Measurements from ENCODE around the gene SPTSSA. TPM values are rescaled to one million over a fixed set of nuclear protein-coding genes. Genes with fewer than 3 reads are reported as not detected.
"Not testable (repeated sequence)": the region's sequence is repeated elsewhere in the genome, so short reads cannot be mapped to it uniquely, and the experiment has no call there.

The SPTSSA gene
- polyA plus RNA-seq, 6 donors from 2014 or later: 14.1 to 22.5 (median 16.4) TPM

GRCh38 chr14:34488528-34488927, 26.5 kb upstream of the SPTSSA start:
- DNase-seq: no peak
- peaks cover 0 to 9% (median 0%) of the 10 kb centered on the region in 3 donors for H3K27me3 Mint-ChIP-seq
- no peak for ATAC-seq (ENCODE audit: low read depth in 2 of 2)
- H3K4me3 Mint-ChIP-seq: no peak overlapping the region
- no peaks in the 10 kb centered on the region for H3K4me1 Mint-ChIP-seq
- H3K9me3 Mint-ChIP-seq: peaks cover 0 to 3% (median 0%) of the 10 kb centered on the region in 7 donors
- H3K27ac Mint-ChIP-seq: no peak overlapping the region
- no peaks in the 10 kb centered on the region for H3K36me3 Mint-ChIP-seq

DNA sequence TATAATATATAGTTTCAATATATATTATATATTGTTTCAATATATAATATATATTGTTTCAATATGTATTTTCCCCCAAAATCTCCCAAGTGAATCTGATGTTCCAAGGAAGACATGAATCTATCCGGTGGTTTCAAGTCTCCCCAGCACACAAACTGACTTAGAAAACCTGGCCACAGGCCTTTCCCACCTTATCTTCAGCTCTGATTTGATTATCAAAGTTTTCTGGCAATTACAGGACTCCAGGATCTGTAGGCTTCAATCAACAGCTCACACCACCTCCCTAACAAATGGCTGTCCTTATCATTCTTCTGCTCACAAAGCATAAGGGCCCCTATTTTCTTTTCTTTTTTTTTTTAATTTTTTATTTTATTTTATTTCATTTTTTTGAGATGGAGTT, 22.7 kb upstream of the SPTSSA start:
- no peaks in the 10 kb centered on the region for H3K4me1 Mint-ChIP-seq
- ATAC-seq (ENCODE audit: low read depth in 2 of 2) (no peak), DNase-seq (no peak)
- H3K9me3 Mint-ChIP-seq: peaks cover 0 to 3% (median 0%) of the 10 kb centered on the region in 7 donors
- no peaks in the 10 kb centered on the region for H3K27me3 Mint-ChIP-seq
- peak overlapping the region in 1 of 6 donors; percentile 80 for H3K27ac Mint-ChIP-seq
- H3K36me3 Mint-ChIP-seq: no peaks in the 10 kb centered on the region
- H3K4me3 Mint-ChIP-seq: no peak overlapping the region

- Mint-ChIP-seq H3K27ac (peak overlapping the region in 1 of 6 donors; percentile 44), H3K36me3 (no peaks in the 10 kb centered on the region)
- no peak for ATAC-seq (ENCODE audit: low read depth in 2 of 2)
Measured at GRCh38 chr14:34482463-34482862, 20.4 kb upstream of the SPTSSA start.

GRCh38 chr14:34479694-34480093, 17.7 kb upstream of the SPTSSA start:
- Mint-ChIP-seq H3K27ac (peak overlapping the region in 1 of 6 donors; percentile 77), H3K4me3 (no peak overlapping the region), H3K9me3 (no peaks in the 10 kb centered on the region), H3K27me3 (no peaks in the 10 kb centered on the region), H3K36me3 (no peaks in the 10 kb centered on the region), H3K4me1 (no peaks in the 10 kb centered on the region)
- DNase-seq (no peak), ATAC-seq (ENCODE audit: low read depth in 2 of 2) (no peak)

More at GRCh38 chr14:34482463-34482862, 20.4 kb upstream of the SPTSSA start:
- H3K4me3 Mint-ChIP-seq: no peak overlapping the region
- no peak for DNase-seq
- H3K9me3 Mint-ChIP-seq: peaks cover 0 to 3% (median 0%) of the 10 kb centered on the region in 7 donors
- no peaks in the 10 kb centered on the region for H3K27me3 Mint-ChIP-seq
- H3K4me1 Mint-ChIP-seq: no peaks in the 10 kb centered on the region

DNA sequence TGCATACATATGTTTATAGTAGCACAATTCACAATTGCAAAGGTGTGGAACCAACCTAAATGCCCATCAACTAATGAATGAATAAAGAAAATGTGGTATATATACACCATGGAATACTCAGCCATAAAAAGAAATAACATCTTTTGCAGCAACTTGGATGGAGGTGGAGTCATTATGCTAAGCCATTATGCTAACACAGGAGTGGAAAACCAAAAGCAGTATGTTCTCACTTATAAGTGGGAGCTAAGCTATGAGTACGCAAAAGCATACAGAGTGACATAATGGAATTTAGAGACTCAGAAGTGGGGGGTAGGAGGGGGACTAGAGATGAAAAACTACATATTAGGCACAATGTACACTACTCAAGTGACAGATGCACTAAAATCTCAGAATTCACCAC, 16.2 kb upstream of the SPTSSA start:
- H3K36me3 Mint-ChIP-seq: no peaks in the 10 kb centered on the region
- DNase-seq: no peak
- ATAC-seq (ENCODE audit: low read depth in 2 of 2): no peak
- H3K9me3 Mint-ChIP-seq: no peaks in the 10 kb centered on the region
- H3K4me1 Mint-ChIP-seq: no peaks in the 10 kb centered on the region
- H3K4me3 Mint-ChIP-seq: no peak overlapping the region
- H3K27ac Mint-ChIP-seq: no peak overlapping the region
- no peaks in the 10 kb centered on the region for H3K27me3 Mint-ChIP-seq

GRCh38 chr14:34476036-34476435, 14.0 kb upstream of the SPTSSA start:
- H3K36me3 Mint-ChIP-seq; H3K9me3 Mint-ChIP-seq; H3K27me3 Mint-ChIP-seq; H3K4me1 Mint-ChIP-seq; DNase-seq; H3K27ac Mint-ChIP-seq; ATAC-seq (ENCODE audit: low read depth in 2 of 2); H3K4me3 Mint-ChIP-seq: not testable (repeated sequence)

DNA sequence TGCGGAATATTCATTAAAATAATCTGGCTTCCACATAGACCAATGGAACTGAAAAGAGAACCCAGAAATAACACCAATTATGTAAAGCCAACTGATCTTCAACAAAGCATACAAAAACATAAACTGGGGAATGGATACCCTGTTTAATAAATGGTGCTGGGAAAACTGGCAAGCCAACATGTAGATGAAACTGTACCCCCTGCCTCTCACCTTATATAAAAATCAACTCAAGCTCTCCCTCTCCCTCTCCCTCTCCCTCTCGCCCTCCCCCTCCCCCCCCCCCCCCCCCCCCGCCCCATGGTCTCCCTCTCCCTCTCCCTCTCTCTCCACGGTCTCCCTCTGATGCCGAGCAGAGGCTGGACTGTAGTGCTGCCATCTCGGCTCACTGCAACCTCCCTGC, 13.1 kb upstream of the SPTSSA start:
- Mint-ChIP-seq H3K27ac (no peak overlapping the region), H3K9me3 (no peaks in the 10 kb centered on the region), H3K4me3 (no peak overlapping the region), H3K36me3 (no peaks in the 10 kb centered on the region), H3K27me3 (peaks cover 0 to 8% (median 8%) of the 10 kb centered on the region in 3 donors), H3K4me1 (no peaks in the 10 kb centered on the region)
- no peak for ATAC-seq (ENCODE audit: low read depth in 2 of 2)
- no peak for DNase-seq

GRCh38 chr14:34474187-34474679, 12.2 kb upstream of the SPTSSA start:
- no peak overlapping the region for H3K27ac Mint-ChIP-seq
- no peaks in the 10 kb centered on the region for H3K36me3 Mint-ChIP-seq

DNA sequence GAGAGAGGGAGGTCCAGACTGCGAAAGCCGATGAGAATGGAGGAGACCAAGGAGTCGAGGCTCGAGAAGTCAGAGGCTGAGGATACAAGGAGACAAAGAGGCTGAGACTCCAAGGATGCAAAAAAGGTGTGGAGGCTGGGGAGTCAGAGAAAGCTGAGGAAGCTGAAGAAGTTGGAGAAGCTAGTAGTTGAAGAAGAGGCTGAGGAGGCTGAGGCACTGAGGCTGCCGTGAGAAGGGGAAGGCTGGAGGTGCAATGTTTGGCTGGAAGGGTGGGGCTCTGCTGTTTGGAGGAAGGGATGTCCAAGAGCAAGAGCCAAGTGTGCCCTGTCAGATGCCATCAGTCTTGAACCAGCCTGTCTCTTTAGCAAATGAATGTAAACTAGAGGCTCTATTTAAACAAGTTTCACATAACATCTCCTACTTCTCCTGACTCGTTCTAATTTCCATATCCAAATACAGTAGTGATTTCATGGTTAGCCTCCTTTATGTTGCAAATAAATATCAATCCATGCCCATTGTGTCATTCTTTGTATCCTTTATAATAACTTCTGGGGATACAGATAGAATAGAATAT, 10.8 kb upstream of the SPTSSA start:
- H3K27ac Mint-ChIP-seq: peak overlapping the region in 1 of 6 donors; percentile 36
- H3K4me1 Mint-ChIP-seq: no peaks in the 10 kb centered on the region
- no peak overlapping the region for H3K4me3 Mint-ChIP-seq
- H3K9me3 Mint-ChIP-seq: no peaks in the 10 kb centered on the region
- H3K36me3 Mint-ChIP-seq: no peaks in the 10 kb centered on the region
- DNase-seq (no peak), ATAC-seq (ENCODE audit: low read depth in 2 of 2) (no peak)
- H3K27me3 Mint-ChIP-seq: peaks cover 0 to 8% (median 8%) of the 10 kb centered on the region in 3 donors

More at GRCh38 chr14:34474187-34474679, 12.2 kb upstream of the SPTSSA start:
- Mint-ChIP-seq H3K27me3 (peaks cover 0 to 8% (median 8%) of the 10 kb centered on the region in 3 donors), H3K4me1 (no peaks in the 10 kb centered on the region), H3K9me3 (no peaks in the 10 kb centered on the region), H3K4me3 (no peak overlapping the region)
- ATAC-seq (ENCODE audit: low read depth in 2 of 2) (no peak), DNase-seq (no peak)

GRCh38 chr14:34470319-34470718, 8.3 kb upstream of the SPTSSA start:
- Mint-ChIP-seq H3K9me3 (no peaks in the 10 kb centered on the region), H3K4me3 (no peak overlapping the region), H3K27me3 (peaks cover 0 to 8% (median 8%) of the 10 kb centered on the region in 3 donors), H3K27ac (peak overlapping the region in 1 of 6 donors; percentile 47), H3K4me1 (no peaks in the 10 kb centered on the region), H3K36me3 (no peaks in the 10 kb centered on the region)
- ATAC-seq (ENCODE audit: low read depth in 2 of 2) (peak in 1 of 2 donors; percentile 21), DNase-seq (no peak)

DNA sequence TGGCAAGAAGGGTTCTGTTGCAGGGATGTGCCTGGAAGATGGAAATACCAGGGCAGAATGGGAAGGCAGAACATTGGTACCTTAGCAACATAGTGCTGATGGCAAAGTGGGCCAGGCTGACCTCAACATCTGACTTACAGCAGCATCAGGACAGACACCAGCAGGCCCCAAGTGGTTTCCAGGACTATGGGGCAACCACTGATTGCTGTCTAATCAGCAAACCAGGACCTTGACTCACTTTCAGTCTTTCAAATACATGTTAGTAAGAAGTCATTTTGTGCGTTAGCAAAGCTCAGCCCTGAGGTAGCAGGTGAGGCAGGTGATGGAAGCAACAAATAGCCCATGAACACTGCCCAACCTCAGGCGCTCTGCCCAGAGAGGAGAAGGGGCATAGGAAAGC, 4.7 kb upstream of the SPTSSA start:
- Mint-ChIP-seq H3K9me3 (no peaks in the 10 kb centered on the region), H3K27me3 (no peaks in the 10 kb centered on the region), H3K27ac (peak overlapping the region in 1 of 6 donors; percentile 69), H3K36me3 (no peaks in the 10 kb centered on the region), H3K4me3 (no peak overlapping the region), H3K4me1 (peaks cover 6% of the 10 kb centered on the region in 3 donors)
- DNase-seq (no peak), ATAC-seq (ENCODE audit: low read depth in 2 of 2) (no peak)

DNA sequence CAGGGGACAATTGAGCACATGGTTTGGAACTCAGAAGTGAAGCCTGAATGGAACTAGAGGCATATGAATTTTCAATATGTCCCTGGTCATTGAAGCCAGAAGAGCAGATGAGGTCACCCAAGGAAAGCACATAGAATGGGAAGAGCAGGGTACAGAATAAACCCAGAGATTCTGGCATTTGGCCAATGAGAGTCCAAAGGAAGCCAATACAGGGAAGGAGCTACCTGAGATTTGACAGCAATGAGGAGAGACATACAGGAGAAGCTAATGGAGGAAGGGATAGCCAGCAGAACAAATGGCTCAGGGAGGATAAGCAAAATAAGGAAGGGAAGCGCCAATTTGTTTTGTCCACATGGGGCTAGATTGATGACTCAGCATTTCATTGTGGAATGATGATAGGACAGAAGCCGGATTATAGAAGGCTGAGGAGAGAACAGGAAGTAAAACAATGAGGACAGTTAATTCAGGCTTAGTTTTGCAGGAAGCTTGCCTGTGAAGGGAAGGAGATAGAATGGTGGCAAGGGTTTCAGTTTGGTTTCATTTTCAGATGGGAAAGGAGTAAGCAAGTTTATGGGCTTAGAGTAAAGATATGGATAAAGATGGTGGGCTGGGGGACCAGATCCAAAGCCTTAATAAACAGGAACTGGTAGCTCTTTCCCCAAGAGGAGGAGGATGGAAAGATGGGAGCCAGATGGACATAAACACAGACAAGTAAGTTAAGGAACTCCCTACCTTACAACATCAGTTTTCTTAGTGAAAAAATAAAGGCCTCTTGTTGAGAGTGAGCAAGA, 3.2 kb upstream of the SPTSSA start:
- H3K27ac Mint-ChIP-seq: no peak overlapping the region
- H3K36me3 Mint-ChIP-seq: no peaks in the 10 kb centered on the region
- ATAC-seq (ENCODE audit: low read depth in 2 of 2) (no peak), DNase-seq (no peak)
- peaks cover 14 to 16% (median 15%) of the 10 kb centered on the region in 3 donors for H3K4me1 Mint-ChIP-seq
- no peak overlapping the region for H3K4me3 Mint-ChIP-seq
- H3K9me3 Mint-ChIP-seq: no peaks in the 10 kb centered on the region
- H3K27me3 Mint-ChIP-seq: no peaks in the 10 kb centered on the region

- Mint-ChIP-seq H3K27me3 (no peaks in the 10 kb centered on the region), H3K4me1 (peaks cover 14 to 16% (median 15%) of the 10 kb centered on the region in 3 donors), H3K27ac (no peak overlapping the region), H3K4me3 (peak overlapping the region in 1 of 8 donors; percentile 79), H3K9me3 (no peaks in the 10 kb centered on the region), H3K36me3 (no peaks in the 10 kb centered on the region)
- no peak for DNase-seq
- ATAC-seq (ENCODE audit: low read depth in 2 of 2): no peak
Measured at GRCh38 chr14:34463598-34463961, 1.5 kb upstream of the SPTSSA start.

Measured in naive B cell (primary cell).